WTC11 (cell line): ENCODE measurements around the gene SH2D1A. TPM values are rescaled to one million over a fixed set of nuclear protein-coding genes. Genes with fewer than 3 reads are reported as not detected.

ENCODE experiments used
- ATAC-seq: fragments of 200-7000 bp; cut with Tn5 transposase; 2 replicates; pipeline ENCODE4 v1.10.0; 2021; ENCODE audit warnings: mild to moderate bottlenecking, moderate library complexity
- CTCF ChIA-PET: fragments of 300-600 bp; sonication (Branson Sonifier 250); formaldehyde crosslinking; loops from one replicate; lab custom pipeline; 2021; ENCODE audit warnings: antibody characterized with exemption; lab: Charles Lee
- POLR2A ChIA-PET: fragments of 350-600 bp; sonication (Branson Sonifier 250); formaldehyde crosslinking; loops from one replicate; lab custom pipeline; 2021; ENCODE audit warnings: antibody characterized with exemption; lab: Charles Lee
- DNase-seq: peaks from one replicate; pipeline ENCODE4 v3.0.0; 2021; ENCODE audit warnings: low spot score
- H3K27ac Mint-ChIP-seq: 2 replicates; pipeline ENCODE4 v1.8.0; 2021; ENCODE audit warnings: mixed read lengths
- H3K27me3 Mint-ChIP-seq: 2 replicates; pipeline ENCODE4 v1.8.0; 2021; ENCODE audit warnings: low read depth, mild to moderate bottlenecking, moderate library complexity, mixed read lengths
- H3K36me3 Mint-ChIP-seq: 2 replicates; pipeline ENCODE4 v1.8.0; 2021; ENCODE audit warnings: mixed read lengths
- H3K4me1 Mint-ChIP-seq: 2 replicates; pipeline ENCODE4 v1.8.0; 2022; ENCODE audit warnings: mixed read lengths
- H3K4me3 Mint-ChIP-seq: 2 replicates; pipeline ENCODE4 v1.8.0; 2021; ENCODE audit warnings: mild to moderate bottlenecking, moderate library complexity, mixed read lengths
- H3K9me3 Mint-ChIP-seq: 2 replicates; pipeline ENCODE4 v1.8.0; 2021; ENCODE audit warnings: mixed read lengths
- GTF2I ChIP-seq: fragments of 250-450 bp; sonication (Bioruptor Pico); conservative IDR thresholded peaks from 2 replicates; pipeline ENCODE4 v1.4.0; 2021; ENCODE audit warnings: mild to moderate bottlenecking
- NFE2L1 ChIP-seq: sonication (generic); formaldehyde crosslinking; IDR thresholded peaks from 2 replicates; pipeline ENCODE4 v1.8.1; 2023; ENCODE audit warnings: missing genetic modification reagents
- PRRX2 ChIP-seq: fragments of 250-450 bp; sonication (Bioruptor Pico); IDR thresholded peaks from 2 replicates; pipeline ENCODE4 v1.8.0; 2021; ENCODE audit warnings: mild to moderate bottlenecking
- SP1 ChIP-seq: sonication (generic); formaldehyde crosslinking; conservative IDR thresholded peaks from 2 replicates; pipeline ENCODE4 v1.8.1; 2022; ENCODE audit warnings: missing genetic modification reagents
- TCF7 ChIP-seq: sonication (generic); formaldehyde crosslinking; IDR thresholded peaks from 2 replicates; pipeline ENCODE4 v1.8.0; 2022; ENCODE audit warnings: mild to moderate bottlenecking, low read depth, missing genetic modification reagents, moderate library complexity
- TEAD4 ChIP-seq: sonication (generic); formaldehyde crosslinking; IDR thresholded peaks from 2 replicates; pipeline ENCODE4 v1.8.0; 2022; ENCODE audit warnings: mild to moderate bottlenecking, missing genetic modification reagents
- total RNA-seq: library from RNA; stranded (reverse); gene quantifications from 3 replicates; pipeline ENCODE4 v1.2.3, GENCODE V29; 2021
- TF ChIP-seq, protein P1 (sequence below): sonication (generic); formaldehyde crosslinking; IDR thresholded peaks from 2 replicates; pipeline ENCODE4 v1.8.1; 2023; ENCODE audit warnings: mild to moderate bottlenecking, missing genetic modification reagents, moderate library complexity
- TF ChIP-seq, protein P2 (sequence below): sonication (generic); formaldehyde crosslinking; IDR thresholded peaks from 2 replicates; pipeline ENCODE4 v1.8.1; 2023; ENCODE audit warnings: mild to moderate bottlenecking, missing genetic modification reagents
- TF ChIP-seq, protein P3 (sequence below): sonication (generic); formaldehyde crosslinking; conservative IDR thresholded peaks from 2 replicates; pipeline ENCODE4 v1.8.1; 2022; ENCODE audit warnings: mild to moderate bottlenecking, missing genetic modification reagents
- TF ChIP-seq, protein P4 (sequence below): sonication (generic); formaldehyde crosslinking; IDR thresholded peaks from 2 replicates; pipeline ENCODE4 v1.8.0; 2022; ENCODE audit warnings: missing genetic modification reagents
- TF ChIP-seq, protein P5 (sequence below): sonication (generic); formaldehyde crosslinking; IDR thresholded peaks from 2 replicates; pipeline ENCODE4 v1.8.0; 2022; ENCODE audit warnings: mild to moderate bottlenecking, missing genetic modification reagents
- TF ChIP-seq, protein P6 (sequence below): fragments of 250-450 bp; sonication (Bioruptor Pico); IDR thresholded peaks from 2 replicates; pipeline ENCODE4 v1.9.0; 2021; ENCODE audit warnings: mild to moderate bottlenecking
- TF ChIP-seq, protein P7 (sequence below): sonication (generic); formaldehyde crosslinking; IDR thresholded peaks from 2 replicates; pipeline ENCODE4 v1.8.1; 2023; ENCODE audit warnings: mild to moderate bottlenecking, missing genetic modification reagents, moderate library complexity
- TF ChIP-seq, protein P8 (sequence below): fragments of 250-450 bp; sonication (Bioruptor Pico); IDR thresholded peaks from 2 replicates; pipeline ENCODE4 v1.9.0; 2021; ENCODE audit warnings: mild to moderate bottlenecking
- TF ChIP-seq, protein P9 (sequence below): sonication (generic); formaldehyde crosslinking; IDR thresholded peaks from 2 replicates; pipeline ENCODE4 v1.8.1; 2022; ENCODE audit warnings: low read depth, mild to moderate bottlenecking, moderate library complexity, missing genetic modification reagents, borderline replicate concordance
- TF ChIP-seq, protein P10 (sequence below): sonication (generic); formaldehyde crosslinking; IDR thresholded peaks from 2 replicates; pipeline ENCODE4 v1.8.1; 2023; ENCODE audit warnings: mild to moderate bottlenecking, missing genetic modification reagents

SH2D1A gene
- total RNA-seq, 1 experiment from 2014 or later, result 0.24 TPM

DNA sequence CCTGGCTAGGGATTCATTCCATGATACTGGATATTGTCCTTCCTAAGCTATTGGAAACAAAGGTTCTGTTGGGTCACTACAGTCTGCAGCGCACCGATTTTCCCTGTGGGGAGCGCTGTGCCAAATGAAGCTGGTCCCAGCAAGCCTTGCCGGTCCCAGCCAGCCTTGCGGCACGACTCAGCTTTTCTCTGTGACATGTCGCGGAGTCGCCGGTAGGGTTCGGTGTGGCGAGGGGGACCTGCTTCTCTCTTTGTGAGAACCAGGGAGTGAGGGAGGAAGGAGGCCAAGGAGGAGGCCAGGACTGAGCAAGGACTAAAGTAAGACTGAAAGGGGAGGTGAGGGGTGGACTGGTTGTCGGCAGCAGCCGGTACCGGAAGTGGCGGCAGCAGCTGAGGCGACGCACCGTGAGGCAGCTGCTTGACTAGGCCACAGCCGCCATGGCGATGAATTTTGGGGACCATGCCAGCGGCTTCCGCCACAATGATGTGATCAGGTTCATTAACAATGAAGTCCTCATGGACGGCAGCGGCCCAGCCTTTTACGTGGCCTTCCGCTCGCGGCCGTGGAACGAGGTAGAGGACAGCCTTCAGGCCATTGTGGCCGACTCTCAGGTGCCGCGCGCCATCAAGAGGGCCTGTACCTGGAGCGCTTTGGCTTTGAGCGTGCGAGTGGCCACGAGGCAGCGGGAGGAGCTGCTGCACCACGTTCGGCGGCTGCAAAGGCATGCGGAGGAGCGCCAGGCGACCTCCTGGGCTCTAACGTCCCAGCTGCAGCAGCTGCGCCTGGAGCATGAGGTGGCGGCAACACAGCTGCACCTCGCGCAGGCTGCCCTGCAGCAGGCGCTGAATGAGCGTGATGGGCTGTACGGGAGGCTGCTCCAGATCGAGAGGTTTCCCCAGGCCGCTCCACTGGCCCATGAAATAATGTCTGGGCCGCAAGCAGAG lies 13.6 kb upstream of the SH2D1A start, which contains the start of gene TEX13D:
Gene TEX13D, plus strand, starts transcription at position 180 of the 944 bp plus-strand sequence. Its CDS starts 258 bp downstream, at position 438.
- TF ChIP-seq, protein P1, sequence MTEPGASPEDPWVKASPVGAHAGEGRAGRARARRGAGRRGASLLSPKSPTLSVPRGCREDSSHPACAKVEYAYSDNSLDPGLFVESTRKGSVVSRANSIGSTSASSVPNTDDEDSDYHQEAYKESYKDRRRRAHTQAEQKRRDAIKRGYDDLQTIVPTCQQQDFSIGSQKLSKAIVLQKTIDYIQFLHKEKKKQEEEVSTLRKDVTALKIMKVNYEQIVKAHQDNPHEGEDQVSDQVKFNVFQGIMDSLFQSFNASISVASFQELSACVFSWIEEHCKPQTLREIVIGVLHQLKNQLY (CRISPR knock-in tag), result no peak
- no peak within 1 kb of the TSS for H3K4me3 Mint-ChIP-seq
- ChIA-PET POLR2A (no interaction called here), CTCF (interaction anchor here (1.0 to 1.4 kb wide), 2 partner anchors 14 to 58 kb away, joined by 3 to 4 read pairs; partner anchors contain the start of gene SH2D1A)
- H3K4me1 Mint-ChIP-seq, result no peaks in the 10 kb centered on the region
- ATAC-seq, result peak; percentile 28
- H3K27me3 Mint-ChIP-seq, result no peaks in the 10 kb centered on the region; the same call in 1 of the 2 replicates
- H3K27ac Mint-ChIP-seq, result no peak within 1 kb of the TSS
- H3K9me3 Mint-ChIP-seq, result no peaks in the 10 kb centered on the region
- no peak for DNase-seq
- H3K36me3 Mint-ChIP-seq, result no peaks in the 10 kb centered on the region

DNA sequence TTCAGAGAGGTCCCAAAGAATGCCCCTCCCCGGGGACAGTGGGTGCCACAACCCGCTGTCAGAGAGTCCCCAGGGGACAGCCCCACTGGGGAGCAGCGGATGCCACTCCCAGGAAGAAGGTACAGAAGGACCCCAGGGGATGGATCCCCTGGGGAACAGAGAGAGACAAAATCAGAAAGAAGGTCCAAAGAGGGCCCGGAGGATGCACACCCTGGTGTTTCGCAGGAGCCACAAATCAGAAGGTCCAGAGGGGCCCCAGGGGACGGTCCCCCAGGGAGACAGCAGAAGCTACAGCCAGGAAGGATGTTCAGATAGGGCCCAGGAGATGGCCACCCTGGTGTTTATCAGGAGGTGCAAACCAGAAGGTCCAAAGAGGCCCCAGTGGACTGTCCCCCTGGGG lies 12.5 kb upstream of the SH2D1A start:
- CTCF ChIA-PET, result no interaction called here
- Mint-ChIP-seq H3K4me1 (no peaks in the 10 kb centered on the region), H3K9me3 (no peaks in the 10 kb centered on the region), H3K27ac (no peak overlapping the region), H3K4me3 (no peak overlapping the region), H3K27me3 (no peaks in the 10 kb centered on the region; the same call in 1 of the 2 replicates), H3K36me3 (no peaks in the 10 kb centered on the region)
- no peak for DNase-seq
- POLR2A ChIA-PET, result no interaction called here
- no peak for ATAC-seq
- TF ChIP-seq, protein P2, sequence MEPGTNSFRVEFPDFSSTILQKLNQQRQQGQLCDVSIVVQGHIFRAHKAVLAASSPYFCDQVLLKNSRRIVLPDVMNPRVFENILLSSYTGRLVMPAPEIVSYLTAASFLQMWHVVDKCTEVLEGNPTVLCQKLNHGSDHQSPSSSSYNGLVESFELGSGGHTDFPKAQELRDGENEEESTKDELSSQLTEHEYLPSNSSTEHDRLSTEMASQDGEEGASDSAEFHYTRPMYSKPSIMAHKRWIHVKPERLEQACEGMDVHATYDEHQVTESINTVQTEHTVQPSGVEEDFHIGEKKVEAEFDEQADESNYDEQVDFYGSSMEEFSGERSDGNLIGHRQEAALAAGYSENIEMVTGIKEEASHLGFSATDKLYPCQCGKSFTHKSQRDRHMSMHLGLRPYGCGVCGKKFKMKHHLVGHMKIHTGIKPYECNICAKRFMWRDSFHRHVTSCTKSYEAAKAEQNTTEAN (CRISPR knock-in tag), result no peak
- TF ChIP-seq, protein P3, sequence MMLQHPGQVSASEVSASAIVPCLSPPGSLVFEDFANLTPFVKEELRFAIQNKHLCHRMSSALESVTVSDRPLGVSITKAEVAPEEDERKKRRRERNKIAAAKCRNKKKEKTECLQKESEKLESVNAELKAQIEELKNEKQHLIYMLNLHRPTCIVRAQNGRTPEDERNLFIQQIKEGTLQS, result no peak
- TF ChIP-seq NFE2L1 (CRISPR knock-in tag) (no peak), TCF7 (CRISPR knock-in tag) (no peak), TEAD4 (CRISPR knock-in tag) (no peak), SP1 (no peak), GTF2I (CRISPR knock-in tag) (no peak), PRRX2 (CRISPR knock-in tag) (no peak)
- TF ChIP-seq, protein P4, sequence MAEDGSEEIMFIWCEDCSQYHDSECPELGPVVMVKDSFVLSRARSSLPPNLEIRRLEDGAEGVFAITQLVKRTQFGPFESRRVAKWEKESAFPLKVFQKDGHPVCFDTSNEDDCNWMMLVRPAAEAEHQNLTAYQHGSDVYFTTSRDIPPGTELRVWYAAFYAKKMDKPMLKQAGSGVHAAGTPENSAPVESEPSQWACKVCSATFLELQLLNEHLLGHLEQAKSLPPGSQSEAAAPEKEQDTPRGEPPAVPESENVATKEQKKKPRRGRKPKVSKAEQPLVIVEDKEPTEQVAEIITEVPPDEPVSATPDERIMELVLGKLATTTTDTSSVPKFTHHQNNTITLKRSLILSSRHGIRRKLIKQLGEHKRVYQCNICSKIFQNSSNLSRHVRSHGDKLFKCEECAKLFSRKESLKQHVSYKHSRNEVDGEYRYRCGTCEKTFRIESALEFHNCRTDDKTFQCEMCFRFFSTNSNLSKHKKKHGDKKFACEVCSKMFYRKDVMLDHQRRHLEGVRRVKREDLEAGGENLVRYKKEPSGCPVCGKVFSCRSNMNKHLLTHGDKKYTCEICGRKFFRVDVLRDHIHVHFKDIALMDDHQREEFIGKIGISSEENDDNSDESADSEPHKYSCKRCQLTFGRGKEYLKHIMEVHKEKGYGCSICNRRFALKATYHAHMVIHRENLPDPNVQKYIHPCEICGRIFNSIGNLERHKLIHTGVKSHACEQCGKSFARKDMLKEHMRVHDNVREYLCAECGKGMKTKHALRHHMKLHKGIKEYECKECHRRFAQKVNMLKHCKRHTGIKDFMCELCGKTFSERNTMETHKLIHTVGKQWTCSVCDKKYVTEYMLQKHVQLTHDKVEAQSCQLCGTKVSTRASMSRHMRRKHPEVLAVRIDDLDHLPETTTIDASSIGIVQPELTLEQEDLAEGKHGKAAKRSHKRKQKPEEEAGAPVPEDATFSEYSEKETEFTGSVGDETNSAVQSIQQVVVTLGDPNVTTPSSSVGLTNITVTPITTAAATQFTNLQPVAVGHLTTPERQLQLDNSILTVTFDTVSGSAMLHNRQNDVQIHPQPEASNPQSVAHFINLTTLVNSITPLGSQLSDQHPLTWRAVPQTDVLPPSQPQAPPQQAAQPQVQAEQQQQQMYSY (CRISPR knock-in tag), result no peak
- TF ChIP-seq, protein P5, sequence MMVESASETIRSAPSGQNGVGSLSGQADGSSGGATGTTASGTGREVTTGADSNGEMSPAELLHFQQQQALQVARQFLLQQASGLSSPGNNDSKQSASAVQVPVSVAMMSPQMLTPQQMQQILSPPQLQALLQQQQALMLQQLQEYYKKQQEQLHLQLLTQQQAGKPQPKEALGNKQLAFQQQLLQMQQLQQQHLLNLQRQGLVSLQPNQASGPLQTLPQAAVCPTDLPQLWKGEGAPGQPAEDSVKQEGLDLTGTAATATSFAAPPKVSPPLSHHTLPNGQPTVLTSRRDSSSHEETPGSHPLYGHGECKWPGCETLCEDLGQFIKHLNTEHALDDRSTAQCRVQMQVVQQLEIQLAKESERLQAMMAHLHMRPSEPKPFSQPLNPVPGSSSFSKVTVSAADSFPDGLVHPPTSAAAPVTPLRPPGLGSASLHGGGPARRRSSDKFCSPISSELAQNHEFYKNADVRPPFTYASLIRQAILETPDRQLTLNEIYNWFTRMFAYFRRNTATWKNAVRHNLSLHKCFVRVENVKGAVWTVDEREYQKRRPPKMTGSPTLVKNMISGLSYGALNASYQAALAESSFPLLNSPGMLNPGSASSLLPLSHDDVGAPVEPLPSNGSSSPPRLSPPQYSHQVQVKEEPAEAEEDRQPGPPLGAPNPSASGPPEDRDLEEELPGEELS (CRISPR knock-in tag), result no peak
- TF ChIP-seq, protein P6, sequence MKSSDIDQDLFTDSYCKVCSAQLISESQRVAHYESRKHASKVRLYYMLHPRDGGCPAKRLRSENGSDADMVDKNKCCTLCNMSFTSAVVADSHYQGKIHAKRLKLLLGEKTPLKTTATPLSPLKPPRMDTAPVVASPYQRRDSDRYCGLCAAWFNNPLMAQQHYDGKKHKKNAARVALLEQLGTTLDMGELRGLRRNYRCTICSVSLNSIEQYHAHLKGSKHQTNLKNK (CRISPR knock-in tag), result no peak
- TF ChIP-seq, protein P7, sequence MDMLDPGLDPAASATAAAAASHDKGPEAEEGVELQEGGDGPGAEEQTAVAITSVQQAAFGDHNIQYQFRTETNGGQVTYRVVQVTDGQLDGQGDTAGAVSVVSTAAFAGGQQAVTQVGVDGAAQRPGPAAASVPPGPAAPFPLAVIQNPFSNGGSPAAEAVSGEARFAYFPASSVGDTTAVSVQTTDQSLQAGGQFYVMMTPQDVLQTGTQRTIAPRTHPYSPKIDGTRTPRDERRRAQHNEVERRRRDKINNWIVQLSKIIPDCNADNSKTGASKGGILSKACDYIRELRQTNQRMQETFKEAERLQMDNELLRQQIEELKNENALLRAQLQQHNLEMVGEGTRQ, result no peak
- TF ChIP-seq, protein P8, sequence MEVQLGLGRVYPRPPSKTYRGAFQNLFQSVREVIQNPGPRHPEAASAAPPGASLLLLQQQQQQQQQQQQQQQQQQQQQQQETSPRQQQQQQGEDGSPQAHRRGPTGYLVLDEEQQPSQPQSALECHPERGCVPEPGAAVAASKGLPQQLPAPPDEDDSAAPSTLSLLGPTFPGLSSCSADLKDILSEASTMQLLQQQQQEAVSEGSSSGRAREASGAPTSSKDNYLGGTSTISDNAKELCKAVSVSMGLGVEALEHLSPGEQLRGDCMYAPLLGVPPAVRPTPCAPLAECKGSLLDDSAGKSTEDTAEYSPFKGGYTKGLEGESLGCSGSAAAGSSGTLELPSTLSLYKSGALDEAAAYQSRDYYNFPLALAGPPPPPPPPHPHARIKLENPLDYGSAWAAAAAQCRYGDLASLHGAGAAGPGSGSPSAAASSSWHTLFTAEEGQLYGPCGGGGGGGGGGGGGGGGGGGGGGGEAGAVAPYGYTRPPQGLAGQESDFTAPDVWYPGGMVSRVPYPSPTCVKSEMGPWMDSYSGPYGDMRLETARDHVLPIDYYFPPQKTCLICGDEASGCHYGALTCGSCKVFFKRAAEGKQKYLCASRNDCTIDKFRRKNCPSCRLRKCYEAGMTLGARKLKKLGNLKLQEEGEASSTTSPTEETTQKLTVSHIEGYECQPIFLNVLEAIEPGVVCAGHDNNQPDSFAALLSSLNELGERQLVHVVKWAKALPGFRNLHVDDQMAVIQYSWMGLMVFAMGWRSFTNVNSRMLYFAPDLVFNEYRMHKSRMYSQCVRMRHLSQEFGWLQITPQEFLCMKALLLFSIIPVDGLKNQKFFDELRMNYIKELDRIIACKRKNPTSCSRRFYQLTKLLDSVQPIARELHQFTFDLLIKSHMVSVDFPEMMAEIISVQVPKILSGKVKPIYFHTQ (CRISPR knock-in tag), result no peak
- TF ChIP-seq, protein P9, sequence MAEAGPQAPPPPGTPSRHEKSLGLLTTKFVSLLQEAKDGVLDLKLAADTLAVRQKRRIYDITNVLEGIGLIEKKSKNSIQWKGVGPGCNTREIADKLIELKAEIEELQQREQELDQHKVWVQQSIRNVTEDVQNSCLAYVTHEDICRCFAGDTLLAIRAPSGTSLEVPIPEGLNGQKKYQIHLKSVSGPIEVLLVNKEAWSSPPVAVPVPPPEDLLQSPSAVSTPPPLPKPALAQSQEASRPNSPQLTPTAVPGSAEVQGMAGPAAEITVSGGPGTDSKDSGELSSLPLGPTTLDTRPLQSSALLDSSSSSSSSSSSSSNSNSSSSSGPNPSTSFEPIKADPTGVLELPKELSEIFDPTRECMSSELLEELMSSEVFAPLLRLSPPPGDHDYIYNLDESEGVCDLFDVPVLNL, result no peak
- TF ChIP-seq, protein P10, sequence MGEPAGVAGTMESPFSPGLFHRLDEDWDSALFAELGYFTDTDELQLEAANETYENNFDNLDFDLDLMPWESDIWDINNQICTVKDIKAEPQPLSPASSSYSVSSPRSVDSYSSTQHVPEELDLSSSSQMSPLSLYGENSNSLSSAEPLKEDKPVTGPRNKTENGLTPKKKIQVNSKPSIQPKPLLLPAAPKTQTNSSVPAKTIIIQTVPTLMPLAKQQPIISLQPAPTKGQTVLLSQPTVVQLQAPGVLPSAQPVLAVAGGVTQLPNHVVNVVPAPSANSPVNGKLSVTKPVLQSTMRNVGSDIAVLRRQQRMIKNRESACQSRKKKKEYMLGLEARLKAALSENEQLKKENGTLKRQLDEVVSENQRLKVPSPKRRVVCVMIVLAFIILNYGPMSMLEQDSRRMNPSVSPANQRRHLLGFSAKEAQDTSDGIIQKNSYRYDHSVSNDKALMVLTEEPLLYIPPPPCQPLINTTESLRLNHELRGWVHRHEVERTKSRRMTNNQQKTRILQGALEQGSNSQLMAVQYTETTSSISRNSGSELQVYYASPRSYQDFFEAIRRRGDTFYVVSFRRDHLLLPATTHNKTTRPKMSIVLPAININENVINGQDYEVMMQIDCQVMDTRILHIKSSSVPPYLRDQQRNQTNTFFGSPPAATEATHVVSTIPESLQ (CRISPR knock-in tag), result no peak
